Measurements from ENCODE around the gene PPP6R3.
A peak's percentile ranks its signal among the peaks of the same experiment; 100 is the strongest.

Gene PPP6R3, protein sequence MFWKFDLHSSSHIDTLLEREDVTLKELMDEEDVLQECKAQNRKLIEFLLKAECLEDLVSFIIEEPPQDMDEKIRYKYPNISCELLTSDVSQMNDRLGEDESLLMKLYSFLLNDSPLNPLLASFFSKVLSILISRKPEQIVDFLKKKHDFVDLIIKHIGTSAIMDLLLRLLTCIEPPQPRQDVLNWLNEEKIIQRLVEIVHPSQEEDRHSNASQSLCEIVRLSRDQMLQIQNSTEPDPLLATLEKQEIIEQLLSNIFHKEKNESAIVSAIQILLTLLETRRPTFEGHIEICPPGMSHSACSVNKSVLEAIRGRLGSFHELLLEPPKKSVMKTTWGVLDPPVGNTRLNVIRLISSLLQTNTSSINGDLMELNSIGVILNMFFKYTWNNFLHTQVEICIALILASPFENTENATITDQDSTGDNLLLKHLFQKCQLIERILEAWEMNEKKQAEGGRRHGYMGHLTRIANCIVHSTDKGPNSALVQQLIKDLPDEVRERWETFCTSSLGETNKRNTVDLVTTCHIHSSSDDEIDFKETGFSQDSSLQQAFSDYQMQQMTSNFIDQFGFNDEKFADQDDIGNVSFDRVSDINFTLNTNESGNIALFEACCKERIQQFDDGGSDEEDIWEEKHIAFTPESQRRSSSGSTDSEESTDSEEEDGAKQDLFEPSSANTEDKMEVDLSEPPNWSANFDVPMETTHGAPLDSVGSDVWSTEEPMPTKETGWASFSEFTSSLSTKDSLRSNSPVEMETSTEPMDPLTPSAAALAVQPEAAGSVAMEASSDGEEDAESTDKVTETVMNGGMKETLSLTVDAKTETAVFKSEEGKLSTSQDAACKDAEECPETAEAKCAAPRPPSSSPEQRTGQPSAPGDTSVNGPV

DNA sequence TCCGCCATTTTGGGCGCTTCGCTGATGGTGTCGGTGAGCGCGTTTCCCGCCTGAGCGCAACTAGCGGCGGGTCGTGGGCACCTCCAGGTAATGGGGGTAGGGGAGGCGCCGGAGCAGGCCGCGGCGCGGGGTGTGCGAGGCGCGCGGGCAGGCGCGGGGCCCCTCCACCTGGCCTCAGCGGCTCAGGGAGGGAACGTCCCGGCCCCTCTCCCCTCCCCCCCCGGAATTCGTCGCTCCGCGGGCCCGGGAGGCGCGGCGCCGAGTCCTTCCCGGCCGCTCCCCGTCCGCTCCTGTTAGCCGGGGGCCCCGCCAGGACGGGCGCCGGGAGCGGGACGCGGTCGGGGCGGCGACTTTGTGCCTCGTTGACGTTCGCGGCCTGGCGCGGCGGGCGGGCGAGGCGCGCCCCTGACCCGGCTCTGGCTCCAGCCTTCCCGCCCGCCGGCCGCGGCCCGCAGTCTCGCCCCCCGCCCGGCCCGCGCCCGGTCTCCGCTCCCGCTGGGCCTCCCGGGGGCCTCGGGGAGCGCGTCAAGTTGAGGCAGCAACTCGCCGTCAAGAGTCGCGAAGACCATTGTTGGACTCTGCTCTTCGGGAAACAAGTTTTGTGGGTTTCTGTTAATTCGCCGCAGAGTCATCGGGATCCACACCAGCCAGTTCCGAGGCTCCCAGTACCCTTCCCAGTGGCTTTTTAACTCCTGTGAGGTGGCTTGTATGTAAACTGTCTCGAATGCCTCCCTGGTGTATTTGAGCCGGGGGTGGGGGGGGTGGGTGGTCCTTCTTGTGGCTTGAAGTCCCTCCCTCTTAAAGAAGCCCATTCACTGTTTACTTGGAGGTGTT, at the start of gene PPP6R3:
Gene PPP6R3 (plus strand): TSS at position 12 of the 834 bp plus-strand sequence. CDS start 76,913 bp downstream, outside the sequence.
- DNase-seq (ENCODE audit: low spot score) (peak; percentile 50), FAIRE-seq (no peak)

DNA sequence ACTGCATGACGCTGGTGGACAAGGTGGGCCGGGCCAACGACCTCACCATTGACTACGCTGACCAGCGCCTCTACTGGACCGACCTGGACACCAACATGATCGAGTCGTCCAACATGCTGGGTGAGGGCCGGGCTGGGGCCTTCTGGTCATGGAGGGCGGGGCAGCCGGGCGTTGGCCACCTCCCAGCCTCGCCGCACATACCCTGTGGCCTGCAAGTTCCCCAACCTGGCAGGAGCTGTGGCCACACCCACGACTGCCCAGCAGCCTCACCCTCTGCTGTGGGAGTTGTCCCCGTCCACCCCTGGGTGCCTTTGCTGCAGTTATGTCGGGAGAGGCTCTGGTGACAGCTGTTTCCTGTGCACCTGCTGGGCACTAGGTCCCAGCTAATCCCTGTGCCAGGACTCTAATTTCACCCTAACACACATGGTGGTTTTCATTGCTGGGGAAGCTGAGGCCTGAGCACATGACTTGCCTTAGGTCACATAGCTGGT, 49.0 kb upstream of the PPP6R3 start:
- DNase-seq (ENCODE audit: low spot score) (no peak), FAIRE-seq (no peak)

DNA sequence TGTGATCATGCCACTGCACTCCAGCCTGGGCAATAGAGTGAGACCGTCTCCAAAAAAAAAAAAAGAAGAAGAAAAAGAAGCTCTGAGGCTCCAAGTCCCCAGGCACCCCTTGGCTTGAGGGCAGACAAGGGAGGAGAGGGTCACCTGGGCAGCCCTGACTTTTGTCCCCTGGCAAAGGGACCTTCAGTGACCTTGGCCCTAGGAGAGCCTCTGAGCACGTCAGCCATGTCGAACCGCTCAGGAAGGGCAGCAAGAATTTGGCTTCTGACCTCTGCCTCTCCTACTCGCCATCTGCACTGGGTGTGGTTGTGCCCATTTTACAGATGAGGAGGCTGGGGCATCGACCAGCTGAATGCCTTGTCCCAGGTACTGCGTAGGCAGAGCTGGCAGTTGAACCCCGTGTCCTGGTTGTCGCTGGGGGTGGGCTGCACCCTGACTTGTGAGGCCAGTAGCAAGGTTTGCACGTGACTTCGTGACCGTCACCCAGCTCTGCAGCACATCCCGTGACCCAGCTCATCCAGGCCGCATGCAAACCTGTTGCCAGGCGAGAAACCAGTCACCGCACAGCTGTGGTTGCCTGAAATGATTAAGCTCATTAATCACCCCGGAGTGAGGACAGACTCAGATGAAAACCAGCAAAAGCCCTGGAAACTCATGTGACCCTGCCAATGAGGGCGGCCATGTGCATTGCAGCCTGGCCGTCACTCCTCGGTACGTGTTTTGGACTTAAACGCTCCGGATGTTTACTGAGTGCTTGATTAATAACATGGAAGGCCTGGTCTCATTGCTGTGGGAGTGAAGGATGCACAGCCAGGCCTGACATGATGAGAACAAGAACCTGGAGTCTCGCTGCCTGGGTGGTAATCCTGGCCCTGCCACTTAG, 47.7 kb upstream of the PPP6R3 start:
- no peak for FAIRE-seq

DNA sequence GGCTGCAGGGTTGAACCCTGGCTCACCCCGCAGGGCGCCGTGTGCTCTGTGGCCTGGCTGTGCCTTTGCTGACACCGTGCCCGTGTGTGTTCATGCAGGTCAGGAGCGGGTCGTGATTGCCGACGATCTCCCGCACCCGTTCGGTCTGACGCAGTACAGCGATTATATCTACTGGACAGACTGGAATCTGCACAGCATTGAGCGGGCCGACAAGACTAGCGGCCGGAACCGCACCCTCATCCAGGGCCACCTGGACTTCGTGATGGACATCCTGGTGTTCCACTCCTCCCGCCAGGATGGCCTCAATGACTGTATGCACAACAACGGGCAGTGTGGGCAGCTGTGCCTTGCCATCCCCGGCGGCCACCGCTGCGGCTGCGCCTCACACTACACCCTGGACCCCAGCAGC, 47.0 kb upstream of the PPP6R3 start:
- FAIRE-seq (no peak), DNase-seq (ENCODE audit: low spot score) (no peak)

More for the DNA sequence above, 47.7 kb upstream of the PPP6R3 start:
- DNase-seq (ENCODE audit: low spot score), result no peak

DNA sequence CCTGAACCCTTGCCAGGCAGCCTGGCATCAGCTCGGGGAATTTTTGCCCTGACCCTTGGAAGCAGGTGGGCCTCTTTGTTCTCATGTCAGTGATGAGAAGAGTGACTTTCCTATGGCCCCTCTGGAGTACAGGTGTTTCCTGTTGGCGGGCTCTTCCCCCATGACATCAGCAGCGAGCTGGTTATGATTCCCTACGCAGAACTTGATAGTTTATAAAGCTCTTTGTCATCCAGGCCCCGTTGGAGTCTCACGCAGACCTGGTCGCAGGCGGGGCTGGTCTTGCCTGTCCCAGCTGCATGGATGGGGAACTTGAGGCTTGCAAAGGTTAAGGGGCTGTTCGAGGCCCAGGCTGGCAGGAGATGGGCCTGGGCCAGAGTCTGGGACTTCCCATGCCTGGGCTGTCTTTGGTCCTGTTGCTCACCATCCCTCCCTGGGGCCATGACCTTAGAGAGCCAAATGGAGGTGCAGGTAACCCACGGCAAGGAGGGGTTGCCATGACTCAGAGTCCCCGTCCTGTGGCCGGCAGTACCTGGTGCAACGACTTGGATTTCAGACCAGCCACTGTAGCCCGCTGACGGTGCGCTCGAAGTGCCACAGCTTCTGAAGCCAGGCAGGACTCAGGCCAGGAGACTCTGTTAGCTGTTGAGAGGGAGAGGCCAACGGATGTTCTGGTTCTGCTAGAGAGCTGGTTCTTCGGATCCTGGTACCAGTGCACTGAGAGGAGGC, 45.9 kb upstream of the PPP6R3 start:
- FAIRE-seq (no peak), DNase-seq (ENCODE audit: low spot score) (no peak)

DNA sequence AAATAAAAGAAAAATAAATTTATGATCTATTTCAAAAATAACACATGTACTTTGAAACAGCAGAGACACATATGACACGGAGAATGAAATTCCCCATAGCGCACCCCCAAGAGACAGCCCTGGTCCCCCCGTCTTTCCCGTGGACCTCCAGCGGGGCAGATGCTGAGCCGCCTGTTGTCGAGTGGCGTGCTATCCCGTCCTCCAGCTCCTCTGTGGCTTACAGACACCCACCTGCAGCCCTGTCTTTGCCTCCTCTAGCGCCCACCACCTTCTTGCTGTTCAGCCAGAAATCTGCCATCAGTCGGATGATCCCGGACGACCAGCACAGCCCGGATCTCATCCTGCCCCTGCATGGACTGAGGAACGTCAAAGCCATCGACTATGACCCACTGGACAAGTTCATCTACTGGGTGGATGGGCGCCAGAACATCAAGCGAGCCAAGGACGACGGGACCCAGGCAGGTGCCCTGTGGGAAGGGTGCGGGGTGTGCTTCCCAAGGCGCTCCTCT, 44.4 kb upstream of the PPP6R3 start:
- FAIRE-seq, result no peak
- DNase-seq (ENCODE audit: low spot score), result no peak

DNA sequence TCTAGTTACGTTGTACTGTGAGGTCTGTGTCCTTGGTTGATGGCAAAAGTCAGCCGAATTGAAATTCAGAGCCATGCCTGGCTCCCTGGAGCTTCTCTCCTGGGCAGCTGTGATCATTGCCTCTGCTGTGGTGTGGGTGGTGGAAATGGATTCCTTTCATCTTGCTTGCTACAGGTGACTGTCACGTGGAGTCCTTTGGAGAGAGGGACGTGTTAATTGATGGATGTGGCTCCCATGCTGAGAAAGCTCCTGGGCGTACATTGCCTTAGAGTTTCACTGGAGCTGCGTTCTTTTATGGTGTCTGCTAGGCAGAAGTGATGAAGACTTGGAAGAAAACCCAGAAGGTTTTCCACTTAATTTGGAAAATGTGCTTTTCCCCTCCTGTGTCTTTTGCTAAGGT, 41.9 kb upstream of the PPP6R3 start:
- FAIRE-seq (no peak), DNase-seq (ENCODE audit: low spot score) (no peak)

DNA sequence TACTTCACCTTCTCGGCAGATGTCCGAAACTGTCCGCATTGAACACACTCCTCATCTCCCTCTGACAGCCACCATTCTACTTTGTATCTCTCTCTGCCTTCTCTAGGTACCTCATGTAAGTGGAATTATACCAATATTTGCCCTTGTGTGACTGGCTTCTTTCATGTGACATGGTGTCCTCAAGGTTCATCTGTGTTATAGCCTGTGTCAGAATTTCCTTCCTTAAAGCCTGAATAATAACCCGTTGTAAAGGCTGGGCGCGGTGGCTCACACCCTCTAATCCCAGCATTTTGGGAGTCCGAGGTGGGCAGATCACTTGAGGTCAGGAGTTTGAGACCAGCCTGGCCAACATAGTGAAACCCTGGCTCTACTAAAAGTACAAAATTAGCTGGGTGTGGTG, 40.4 kb upstream of the PPP6R3 start:
- DNase-seq (ENCODE audit: low spot score) (no peak), FAIRE-seq (no peak)

DNA sequence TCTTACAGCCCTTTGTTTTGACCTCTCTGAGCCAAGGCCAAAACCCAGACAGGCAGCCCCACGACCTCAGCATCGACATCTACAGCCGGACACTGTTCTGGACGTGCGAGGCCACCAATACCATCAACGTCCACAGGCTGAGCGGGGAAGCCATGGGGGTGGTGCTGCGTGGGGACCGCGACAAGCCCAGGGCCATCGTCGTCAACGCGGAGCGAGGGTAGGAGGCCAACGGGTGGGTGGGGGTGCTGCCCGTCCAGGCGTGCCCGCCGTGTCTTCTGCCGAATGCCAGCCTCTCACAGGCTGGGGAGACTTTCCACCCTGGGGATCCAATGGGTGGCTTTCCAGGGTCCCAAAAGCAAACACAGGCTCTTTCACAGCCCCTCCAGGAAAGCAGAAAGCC, 37.1 kb upstream of the PPP6R3 start:
- no peak for FAIRE-seq
- no peak for DNase-seq (ENCODE audit: low spot score)

DNA sequence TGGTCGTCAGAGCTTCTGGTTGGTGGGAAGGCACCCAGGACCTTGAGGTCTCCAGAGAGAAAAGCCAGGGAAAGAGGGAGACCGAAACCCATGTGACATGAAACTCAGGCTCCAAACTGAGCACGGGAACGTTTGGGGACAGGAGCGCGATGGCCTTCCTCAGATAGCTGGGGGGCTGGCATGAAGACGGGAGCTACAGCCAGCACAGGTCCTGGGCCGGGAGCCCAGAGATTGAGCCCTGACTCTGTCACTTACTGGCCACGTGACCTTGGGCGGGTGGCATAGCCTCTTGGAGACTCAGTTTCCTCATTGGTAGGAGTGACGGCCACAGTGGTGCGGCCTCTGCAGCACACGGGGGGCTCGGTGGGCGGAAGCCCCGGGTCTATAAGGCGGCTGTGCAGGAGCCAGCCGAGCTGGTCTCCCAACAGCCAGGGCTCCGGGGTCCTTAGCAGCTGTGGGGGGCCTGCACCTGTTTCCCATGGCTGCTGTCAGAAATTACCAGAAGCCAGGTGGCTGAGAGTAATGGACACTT, 36.4 kb upstream of the PPP6R3 start:
- DNase-seq (ENCODE audit: low spot score), result no peak
- FAIRE-seq, result no peak

DNA sequence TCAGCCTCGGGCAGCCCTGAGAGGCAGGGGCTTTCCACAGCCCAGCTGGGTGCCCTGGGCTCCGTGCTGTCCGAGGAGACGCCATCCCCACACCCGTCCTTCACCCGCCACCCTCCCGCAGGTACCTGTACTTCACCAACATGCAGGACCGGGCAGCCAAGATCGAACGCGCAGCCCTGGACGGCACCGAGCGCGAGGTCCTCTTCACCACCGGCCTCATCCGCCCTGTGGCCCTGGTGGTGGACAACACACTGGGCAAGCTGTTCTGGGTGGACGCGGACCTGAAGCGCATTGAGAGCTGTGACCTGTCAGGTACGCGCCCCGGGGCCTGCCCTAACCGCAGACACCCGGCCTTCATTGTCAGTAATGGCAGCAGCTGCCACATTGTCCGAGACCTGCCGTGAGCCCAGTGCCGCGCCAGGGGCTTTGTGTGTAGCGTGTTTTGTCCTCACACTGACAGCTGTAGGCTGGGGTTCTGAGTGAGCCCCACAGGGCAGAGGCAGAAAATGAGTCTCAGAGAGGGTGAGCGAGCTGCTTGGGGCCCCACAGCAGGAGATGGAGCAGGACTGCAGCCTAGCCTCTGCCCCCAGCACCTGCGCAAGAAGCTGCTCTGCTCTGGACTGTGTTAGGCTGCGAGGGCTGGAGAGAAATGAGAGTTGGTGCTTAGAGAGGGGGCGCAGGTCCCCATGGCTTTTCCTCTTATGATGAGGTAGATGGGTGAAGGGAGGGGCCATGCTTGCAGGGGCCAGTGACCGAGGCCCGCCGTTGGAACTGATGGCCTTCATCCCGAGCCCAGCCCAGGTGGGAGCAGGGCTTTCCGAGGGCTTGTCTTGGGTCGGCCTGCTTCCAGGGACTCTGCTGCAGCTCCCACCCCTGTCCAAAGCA, 35.3 kb upstream of the PPP6R3 start:
- FAIRE-seq (no peak), DNase-seq (ENCODE audit: low spot score) (no peak)

DNA sequence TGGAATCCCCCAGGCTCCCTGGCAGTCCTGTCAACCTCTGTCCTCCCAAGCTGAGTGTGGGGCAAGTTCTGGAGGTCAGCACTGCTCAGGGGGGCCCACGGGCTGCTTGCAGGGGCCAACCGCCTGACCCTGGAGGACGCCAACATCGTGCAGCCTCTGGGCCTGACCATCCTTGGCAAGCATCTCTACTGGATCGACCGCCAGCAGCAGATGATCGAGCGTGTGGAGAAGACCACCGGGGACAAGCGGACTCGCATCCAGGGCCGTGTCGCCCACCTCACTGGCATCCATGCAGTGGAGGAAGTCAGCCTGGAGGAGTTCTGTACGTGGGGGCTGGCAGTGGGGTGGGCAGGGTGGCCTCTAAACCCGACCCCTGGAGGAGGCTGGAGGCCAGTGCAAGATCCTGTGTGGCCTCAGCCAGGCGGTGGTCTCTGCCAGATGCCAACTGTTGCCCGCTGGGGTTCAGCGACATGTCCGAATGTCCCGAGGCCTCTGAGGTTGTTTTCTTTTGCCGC, 34.6 kb upstream of the PPP6R3 start:
- DNase-seq (ENCODE audit: low spot score) (no peak), FAIRE-seq (no peak)

DNA sequence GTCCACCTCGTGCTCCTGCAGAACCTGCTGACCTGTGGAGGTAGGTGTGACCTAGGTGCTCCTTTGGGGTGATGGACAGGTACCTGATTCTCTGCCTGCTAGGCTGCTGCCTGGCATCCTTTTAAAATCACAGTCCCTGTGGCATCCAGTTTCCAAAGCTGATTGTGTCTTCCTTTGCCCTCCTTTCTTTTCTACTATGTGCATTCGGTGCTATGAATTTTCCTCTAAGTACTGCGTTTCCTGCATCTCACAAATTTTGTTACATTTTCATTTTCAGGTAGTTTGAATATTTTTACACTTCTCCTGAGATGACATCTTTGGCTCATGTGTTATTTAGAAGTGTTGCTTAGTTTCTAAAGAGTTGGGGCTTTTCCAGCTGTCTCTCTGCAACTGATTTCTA, 30.9 kb upstream of the PPP6R3 start:
- FAIRE-seq (no peak), DNase-seq (ENCODE audit: low spot score) (no peak)

DNA sequence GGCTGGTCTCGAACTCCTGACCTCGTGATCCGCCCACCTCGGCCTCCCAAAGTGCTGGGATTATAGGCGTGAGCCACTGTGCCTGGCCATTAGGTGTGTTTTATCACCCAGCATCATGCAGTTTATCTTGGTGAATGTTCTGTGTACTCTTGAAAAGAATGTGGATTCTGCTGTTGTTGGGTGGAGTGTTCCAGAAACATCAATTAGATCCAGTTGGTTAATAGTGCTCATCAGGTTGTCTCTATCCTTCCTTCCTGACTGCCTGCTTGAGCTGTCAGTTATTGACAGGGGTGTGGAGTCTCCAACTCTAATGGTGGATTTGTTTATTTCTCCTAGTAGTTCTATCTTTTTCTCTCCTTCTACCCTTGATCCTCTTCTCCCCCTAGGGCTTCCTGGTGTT, 30.2 kb upstream of the PPP6R3 start:
- FAIRE-seq, result no peak

DNA sequence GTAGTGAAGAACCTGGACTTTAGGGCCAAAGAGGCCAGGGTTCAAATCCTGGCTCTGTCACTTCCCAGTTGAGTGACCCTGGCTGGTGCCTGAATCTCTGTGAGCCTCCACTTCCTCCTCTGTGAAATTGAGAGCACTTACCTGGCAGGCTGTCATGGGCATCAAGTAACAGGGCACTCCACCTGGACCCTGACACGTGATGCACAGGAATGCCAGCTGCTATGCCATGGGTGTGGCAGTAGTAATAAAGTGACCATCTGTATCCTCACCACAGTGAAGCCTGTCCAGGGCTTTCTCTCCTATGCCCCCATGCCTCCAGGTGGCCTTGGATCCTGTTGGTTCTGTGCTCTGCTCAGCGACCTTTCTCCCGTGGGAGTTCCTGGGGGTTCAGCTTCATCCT, 29.8 kb upstream of the PPP6R3 start:
- DNase-seq (ENCODE audit: low spot score) (no peak), FAIRE-seq (no peak)

More for the DNA sequence above, 30.2 kb upstream of the PPP6R3 start:
- no peak for DNase-seq (ENCODE audit: low spot score)

DNA sequence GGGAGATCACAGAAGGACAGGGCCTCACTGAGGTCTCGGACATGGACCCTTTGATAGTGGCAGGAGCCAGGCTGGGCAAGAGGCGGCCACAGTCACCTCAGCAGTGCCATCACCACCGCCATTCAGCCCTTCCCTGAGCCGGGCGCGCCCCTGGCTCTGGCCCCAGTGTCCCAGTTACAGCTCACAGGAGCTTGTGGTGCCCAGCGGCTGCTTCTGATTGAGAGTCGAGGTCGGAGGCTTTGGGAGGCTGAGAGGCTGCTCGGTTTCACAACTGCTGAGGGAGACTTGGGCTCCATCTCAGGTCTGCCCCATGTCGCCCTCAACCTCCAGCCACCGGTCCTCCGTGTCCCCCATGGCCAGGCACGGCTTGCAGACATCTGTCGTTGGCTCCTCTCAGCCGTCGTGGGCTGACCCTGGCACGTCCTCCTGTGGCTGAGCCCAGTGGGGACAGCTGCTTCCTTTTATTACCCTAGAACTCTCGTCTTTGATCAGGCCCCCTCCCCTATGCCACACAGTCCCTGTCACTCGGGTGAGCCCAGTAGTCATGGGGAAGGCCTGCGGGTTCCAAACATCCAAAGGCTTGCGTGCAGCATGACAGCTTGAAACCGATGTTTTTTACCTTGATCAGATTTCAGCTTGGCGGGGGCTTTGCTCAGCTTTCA, 28.4 kb upstream of the PPP6R3 start:
- DNase-seq (ENCODE audit: low spot score), result no peak
- FAIRE-seq, result no peak

DNA sequence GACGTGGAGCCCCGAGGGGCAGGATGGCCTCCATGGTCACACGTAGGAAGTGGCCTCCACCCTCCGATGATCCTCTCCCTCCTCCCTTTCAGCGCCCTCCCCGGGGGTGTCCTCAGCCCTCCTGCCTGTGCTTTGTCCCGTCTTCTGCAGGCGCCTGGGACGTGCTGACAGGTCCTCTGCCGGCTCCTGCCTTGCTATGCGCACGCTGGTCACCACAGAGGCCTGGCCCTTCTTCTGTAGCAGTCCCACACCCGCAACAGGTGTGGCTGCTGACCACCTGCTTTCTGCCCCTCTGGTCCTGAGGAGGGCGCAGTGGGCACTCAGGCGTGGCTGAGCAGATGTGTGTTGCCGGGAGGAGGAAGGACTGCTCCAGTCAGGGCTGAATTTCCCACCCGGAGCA, 27.7 kb upstream of the PPP6R3 start:
- FAIRE-seq (no peak), DNase-seq (ENCODE audit: low spot score) (no peak)
